NOMO-1 treated with DMSO at 0.1 percent for 48 hours (cell line): ENCODE data around the gene NTRK1.

ENCODE experiments used
- DNase-seq: peaks from one replicate; lab custom pipeline; 2025; ENCODE audit not compliant: unreplicated experiment; lab: John Stamatoyannopoulos, UW

NTRK1 gene

GRCh38 chr1:156836892-156837291 lies 23.8 kb upstream of the NTRK1 start:
- no peak for DNase-seq

DNA sequence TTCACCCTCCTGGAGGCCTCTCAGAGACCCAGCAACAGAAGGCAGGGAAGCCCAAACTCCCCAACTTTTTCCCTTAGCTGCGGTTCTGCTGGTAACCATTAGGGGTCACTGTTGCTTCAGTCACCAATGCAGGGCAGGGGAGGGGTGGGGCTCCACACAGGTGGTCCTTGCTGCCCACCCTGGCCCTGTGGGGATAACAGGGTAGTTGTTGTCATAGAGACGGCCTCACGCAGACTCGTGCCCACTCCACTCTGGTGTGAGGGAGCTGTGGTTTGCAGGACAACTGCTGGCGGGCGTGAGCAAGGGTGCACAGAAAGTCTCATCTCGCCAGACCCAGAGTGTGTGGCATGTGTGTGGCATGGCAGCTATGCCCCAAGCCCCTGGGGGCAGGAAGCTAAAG lies 21.7 kb upstream of the NTRK1 start:
- DNase-seq, result no peak

DNA sequence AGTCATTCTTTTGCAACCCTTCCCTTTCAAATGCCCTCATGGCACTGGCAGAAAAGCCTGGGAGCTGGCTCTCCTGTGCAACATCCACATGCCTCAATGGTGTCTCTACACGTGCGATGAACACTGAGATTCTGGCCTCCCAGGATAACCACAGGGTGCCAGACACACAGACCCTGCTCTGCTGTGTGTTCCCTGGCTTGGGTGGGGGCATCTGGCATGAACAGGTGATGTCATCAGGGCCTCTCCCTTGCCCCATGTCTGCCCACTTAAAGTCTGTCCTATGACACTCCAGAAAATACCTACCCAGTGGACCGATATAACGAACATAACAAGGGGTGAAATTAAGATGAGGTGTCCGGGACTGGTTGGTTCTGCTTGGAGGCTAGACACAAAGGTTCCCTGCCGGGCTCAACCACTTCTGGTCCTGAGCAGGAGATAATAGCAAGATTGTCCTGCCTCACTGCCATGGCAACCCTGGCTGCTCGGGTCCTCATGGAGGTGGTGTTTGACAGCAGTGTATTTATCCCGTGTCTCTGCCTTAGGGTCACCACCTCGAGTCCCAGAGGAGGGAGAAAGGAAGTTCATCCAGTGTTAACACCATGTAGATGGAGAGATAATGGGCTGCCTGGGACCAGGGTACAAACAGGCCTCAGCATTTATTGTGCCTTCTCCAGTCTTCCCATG lies 21.1 kb upstream of the NTRK1 start:
- no peak for DNase-seq

GRCh38 chr1:156840186-156840897 lies 20.3 kb upstream of the NTRK1 start:
- no peak for DNase-seq

- DNase-seq, result no peak
Observed at GRCh38 chr1:156840898-156841279, 19.8 kb upstream of the NTRK1 start.

- DNase-seq, result no peak
Observed at GRCh38 chr1:156841295-156841855, 19.3 kb upstream of the NTRK1 start.

- no peak for DNase-seq
Observed at GRCh38 chr1:156842618-156843300, 17.9 kb upstream of the NTRK1 start.

- no peak for DNase-seq
Observed at GRCh38 chr1:156844102-156844501, 16.6 kb upstream of the NTRK1 start.

- DNase-seq, result no peak
Observed at GRCh38 chr1:156844638-156845037, 16.0 kb upstream of the NTRK1 start.

DNA sequence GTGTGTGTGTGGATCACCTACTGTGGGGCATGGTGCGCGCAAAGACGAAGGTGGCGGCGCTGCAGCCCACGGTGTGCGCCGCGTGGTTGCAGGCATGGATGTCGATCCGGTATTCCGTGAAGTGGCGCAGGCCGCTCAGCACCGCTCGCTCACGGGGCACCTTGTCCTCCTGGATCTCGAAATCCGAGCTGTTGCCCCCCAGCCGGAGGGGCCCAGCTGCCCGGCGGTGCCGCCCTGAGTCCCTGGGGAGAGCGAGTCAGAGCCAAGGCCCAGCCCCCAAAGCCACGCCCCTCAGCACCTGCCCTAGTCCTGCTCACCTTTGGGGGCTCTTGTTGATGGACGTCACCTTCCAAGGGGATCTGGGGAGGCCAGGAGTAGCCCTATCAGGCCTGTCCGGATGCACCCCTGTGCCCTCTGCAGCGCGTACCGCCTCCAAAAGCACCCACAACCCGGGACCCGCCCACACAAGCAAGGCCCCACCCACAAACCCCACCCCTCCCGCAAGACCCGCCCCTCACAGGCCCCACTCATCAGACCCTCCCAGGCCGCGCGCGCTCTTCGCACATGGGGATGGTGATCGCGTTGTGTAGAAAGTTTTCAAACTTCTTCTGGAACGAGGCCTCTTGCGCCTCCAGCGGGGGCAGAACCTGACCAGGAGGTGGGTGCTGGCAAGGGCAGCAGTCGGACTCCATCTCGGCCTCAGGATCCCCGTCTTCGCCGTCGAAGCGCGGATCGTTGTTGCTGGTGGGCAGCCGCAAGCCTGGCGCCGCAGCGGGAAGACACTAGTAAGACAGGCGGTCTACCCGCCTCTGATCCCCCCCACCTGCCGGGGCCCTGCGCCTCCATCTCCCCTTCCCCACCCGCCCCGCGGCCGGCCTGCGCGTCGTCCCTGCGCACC lies 15.4 kb upstream of the NTRK1 start:
- DNase-seq, result no peak

DNA sequence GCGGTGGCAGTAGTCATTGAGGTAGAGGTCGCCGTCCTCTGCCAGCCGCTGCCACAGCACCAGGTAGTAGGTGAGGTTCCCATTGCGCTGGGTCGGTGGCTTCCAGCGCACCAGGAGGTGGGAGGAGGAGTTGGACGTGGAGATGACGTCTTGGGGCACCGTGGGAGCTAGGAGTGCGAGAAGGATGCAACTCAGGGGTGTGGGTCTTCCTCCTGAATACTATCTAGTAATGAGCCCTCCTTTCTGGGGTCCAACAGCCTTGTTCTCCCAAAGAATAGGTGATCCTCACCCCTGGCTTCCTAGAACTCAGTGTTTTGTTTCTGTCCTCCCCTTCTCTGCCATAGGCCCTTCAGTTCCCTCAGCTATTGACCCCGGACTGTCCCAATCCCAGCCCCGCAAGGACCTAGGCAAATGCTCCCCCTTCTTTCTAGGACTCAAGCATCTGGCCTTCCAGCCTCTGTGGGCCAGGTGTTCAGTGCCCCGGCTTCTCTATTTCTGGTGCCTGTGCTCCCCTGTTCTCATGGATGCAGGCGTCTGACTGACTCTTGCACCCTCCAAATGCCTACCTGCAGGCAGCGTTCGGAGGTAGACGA lies 14.6 kb upstream of the NTRK1 start:
- DNase-seq, result no peak

DNA sequence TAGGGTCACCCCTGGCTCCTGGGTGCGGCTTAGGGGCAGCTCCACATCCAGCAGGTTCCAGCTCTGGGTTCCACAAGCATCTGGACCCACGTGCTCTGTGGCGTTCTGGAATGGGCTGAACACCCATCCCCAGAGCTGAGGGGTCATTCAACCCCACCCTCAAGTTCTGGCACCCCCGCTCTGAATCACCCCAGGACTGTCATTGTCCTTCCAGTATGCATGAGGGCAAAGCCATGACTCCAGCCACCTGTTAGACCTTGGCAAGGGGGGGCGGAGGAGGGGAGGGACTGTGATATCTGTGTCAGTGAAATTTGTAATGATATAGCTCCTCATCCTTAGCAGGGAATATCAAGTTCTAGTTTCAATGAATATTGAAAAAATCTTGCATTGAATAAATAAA lies 14.0 kb upstream of the NTRK1 start:
- no peak for DNase-seq

- DNase-seq, result no peak
Observed at GRCh38 chr1:156847591-156848460, 12.8 kb upstream of the NTRK1 start.

DNA sequence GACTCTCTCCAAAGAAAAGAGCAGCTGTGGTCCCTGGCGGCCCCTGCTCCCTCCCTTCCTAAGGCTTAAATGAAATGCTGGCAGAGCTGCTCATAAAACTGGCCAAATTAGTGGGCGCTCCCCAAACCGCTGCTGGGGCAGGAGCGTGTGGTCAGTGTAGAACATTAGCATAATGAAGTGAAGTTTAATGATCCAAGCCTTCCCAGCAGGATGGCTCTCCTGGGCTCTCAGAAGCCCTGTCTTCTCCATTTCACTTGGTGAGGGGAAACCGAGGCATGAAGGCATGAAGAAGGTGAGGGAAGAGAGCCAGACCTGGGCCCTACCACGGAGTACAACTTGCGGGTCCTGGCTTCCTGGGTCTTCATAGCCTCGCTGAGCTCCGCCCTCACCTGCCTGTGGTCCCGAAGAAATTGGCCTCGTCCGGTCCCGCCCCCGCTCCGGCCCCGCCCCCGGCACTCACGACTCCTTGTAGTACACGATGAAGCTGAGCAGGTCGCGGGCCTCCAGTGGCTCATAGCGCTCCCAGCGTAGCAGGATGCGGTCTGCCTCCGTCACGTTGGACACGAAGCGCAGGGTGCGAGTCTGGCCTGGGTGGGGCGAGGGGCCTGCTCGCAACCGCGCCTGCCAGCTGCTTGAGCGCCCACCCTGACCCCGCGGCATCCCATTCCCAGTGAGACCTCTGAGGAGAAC lies 12.1 kb upstream of the NTRK1 start:
- DNase-seq, result no peak

DNA sequence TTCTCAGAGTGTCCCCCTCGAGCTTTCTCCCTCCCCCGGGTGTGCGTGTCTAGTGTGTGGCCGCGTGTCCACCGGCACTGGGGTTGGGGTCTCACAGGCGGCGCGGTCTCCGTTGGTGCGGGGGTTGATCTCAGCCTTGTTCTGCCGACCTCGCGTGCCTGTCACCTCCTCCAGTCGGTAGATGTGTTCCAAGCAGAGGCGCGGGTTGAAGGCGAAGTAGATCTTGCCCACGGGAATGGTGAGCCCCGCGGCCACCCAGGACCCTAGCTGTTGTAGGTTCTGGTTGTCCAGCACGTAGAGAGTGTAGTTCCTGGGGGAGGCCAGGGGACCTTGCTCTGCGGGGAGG lies 11.5 kb upstream of the NTRK1 start:
- no peak for DNase-seq

DNA sequence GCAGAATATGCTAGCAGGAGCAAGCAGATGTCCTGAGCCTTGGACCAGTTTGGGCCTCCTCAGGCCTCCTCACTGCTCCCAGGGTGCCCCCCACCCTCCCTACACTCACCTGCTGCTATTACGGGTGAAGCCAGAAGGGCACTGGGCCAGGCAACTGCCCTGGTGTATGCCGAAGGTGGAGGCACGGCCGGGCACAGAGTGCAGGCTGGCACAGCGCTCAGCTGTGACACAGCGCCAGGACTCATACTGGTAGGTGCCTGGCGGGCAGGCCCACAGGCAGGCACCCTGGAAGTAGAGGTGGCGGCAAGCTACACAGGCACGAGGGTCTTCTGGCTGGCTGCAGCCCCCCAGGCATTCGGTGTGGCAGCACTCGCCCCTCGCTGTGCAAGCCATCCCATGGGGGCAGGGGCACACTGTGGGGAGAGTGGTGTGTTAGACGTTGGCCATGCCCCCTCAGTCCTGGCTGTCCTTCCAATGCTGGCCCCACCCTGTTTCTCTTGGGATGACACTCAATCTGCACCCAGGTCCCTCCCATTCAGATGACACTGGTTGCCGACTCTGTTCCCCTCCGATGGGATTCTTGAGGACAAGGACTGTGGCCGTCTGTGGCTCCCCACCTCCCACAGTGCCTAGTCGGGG lies 8.8 kb upstream of the NTRK1 start:
- DNase-seq, result no peak

- DNase-seq, result no peak
Observed at GRCh38 chr1:156852418-156852874, 8.2 kb upstream of the NTRK1 start.

GRCh38 chr1:156853761-156854160 lies 6.9 kb upstream of the NTRK1 start:
- DNase-seq, result no peak

DNA sequence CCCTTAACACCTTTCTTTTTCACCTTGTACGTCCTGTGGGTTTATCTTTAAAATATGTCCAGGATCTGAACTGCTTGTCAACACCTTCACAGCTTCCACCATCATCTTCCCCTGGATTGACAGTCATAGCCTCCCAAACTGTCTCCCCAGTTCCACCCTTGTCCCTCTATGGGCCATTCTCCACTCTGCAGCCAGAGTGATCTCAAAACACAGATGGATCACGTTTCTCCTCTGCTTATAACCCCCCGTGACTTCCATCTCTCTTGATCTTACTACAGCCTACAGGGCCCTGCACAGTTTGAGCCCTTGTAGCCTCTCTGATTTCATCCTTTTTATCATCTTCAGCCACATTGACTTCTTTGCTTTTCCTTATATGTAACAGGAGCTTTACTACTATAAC lies 6.0 kb upstream of the NTRK1 start:
- DNase-seq, result no peak
